ENCODE results near the gene IL13RA2.

DNA sequence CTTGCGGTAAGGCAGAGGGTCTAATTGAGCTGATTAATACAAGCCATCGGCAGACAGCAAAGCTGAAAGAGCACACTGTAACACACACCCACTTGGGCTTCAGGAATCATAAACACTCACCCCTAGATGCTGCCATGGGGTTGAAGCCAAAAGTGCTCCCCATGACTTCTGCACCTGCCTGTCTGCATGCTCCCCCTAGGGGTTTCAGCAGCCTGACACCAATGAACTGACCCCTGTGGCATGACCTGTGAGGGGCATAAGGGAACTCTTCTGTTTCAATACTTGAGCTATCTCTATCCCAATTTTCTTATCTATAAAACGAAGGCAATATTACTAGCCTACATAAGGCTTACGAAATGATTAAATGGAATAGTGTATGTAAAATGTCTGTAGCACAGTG is 23.0 kb upstream of the IL13RA2 start:
- TF ChIP-seq, protein P1, sequence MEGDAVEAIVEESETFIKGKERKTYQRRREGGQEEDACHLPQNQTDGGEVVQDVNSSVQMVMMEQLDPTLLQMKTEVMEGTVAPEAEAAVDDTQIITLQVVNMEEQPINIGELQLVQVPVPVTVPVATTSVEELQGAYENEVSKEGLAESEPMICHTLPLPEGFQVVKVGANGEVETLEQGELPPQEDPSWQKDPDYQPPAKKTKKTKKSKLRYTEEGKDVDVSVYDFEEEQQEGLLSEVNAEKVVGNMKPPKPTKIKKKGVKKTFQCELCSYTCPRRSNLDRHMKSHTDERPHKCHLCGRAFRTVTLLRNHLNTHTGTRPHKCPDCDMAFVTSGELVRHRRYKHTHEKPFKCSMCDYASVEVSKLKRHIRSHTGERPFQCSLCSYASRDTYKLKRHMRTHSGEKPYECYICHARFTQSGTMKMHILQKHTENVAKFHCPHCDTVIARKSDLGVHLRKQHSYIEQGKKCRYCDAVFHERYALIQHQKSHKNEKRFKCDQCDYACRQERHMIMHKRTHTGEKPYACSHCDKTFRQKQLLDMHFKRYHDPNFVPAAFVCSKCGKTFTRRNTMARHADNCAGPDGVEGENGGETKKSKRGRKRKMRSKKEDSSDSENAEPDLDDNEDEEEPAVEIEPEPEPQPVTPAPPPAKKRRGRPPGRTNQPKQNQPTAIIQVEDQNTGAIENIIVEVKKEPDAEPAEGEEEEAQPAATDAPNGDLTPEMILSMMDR (conservative IDR thresholded peaks at IDR 0.05; ENCODE audit: low read depth, low read length), result no peak
- TF ChIP-seq EZH2 (IDR thresholded peaks at IDR 0.05; ENCODE audit: borderline replicate concordance, low read depth, low read length, poor library complexity, severe bottlenecking), result no peak
